Activated CD4-positive, alpha-beta T cell treated with anti-CD3 and anti-CD28 coated beads for 48 hours (primary cell): ENCODE results near the gene HPF1.
A peak's percentile ranks its signal among the peaks of the same experiment; 100 is the strongest.
"Not testable (repeated sequence)": the region's sequence is repeated elsewhere in the genome, so short reads cannot be mapped to it uniquely, and the experiment has no call there.

Experiments
- DNase-seq: peaks from one replicate; pipeline ENCODE4 v3.0.0-alpha.2; 2020

HPF1 gene

GRCh38 chr4:169757575-169758184 is at the start of gene HPF1:
TSS of gene HPF1 (minus strand) at chr4:169757944. CDS start at chr4:169757877, 67 bp downstream.
- peak; percentile 97 for DNase-seq

GRCh38 chr4:169806770-169807169 is 49.0 kb upstream of the HPF1 start:
- DNase-seq, result not testable (repeated sequence)

- DNase-seq, result no peak
These were observed 45.7 kb upstream of the HPF1 start for GRCh38 chr4:169803413-169803812.

GRCh38 chr4:169802873-169803272 is 45.1 kb upstream of the HPF1 start:
- DNase-seq, result no peak

- no peak for DNase-seq
These were observed 42.8 kb upstream of the HPF1 start for GRCh38 chr4:169800541-169800940.

GRCh38 chr4:169799260-169799659 is 41.5 kb upstream of the HPF1 start:
- no peak for DNase-seq

- DNase-seq, result no peak
These were observed 37.8 kb upstream of the HPF1 start for GRCh38 chr4:169795585-169795984.

GRCh38 chr4:169791527-169792156 is 33.9 kb upstream of the HPF1 start:
- DNase-seq, result peak; percentile 39

GRCh38 chr4:169791062-169791461 is 33.3 kb upstream of the HPF1 start:
- no peak for DNase-seq

- peak; percentile 18 for DNase-seq
These were observed 17.0 kb upstream of the HPF1 start for GRCh38 chr4:169774466-169775445.

GRCh38 chr4:169773889-169774288 is 16.1 kb upstream of the HPF1 start:
- DNase-seq, result no peak

GRCh38 chr4:169771556-169772080 is 13.9 kb upstream of the HPF1 start:
- not testable (repeated sequence) for DNase-seq

GRCh38 chr4:169770416-169770815 is 12.7 kb upstream of the HPF1 start:
- DNase-seq, result no peak

- no peak for DNase-seq
These were observed 10.6 kb upstream of the HPF1 start for GRCh38 chr4:169768385-169768784.

GRCh38 chr4:169766741-169767140 is 9.0 kb upstream of the HPF1 start:
- DNase-seq, result no peak

GRCh38 chr4:169765835-169766234 is 8.1 kb upstream of the HPF1 start:
- DNase-seq, result no peak

- DNase-seq, result no peak
These were observed 4.1 kb upstream of the HPF1 start for GRCh38 chr4:169761846-169762245.

- DNase-seq, result no peak
These were observed 738 bp upstream of the HPF1 start for GRCh38 chr4:169758401-169758962.

- no peak for DNase-seq
These were observed 671 bp downstream of the HPF1 start for GRCh38 chr4:169756971-169757574.

GRCh38 chr4:169745291-169745690 is 12.5 kb downstream of the HPF1 start:
- DNase-seq, result no peak

GRCh38 chr4:169744601-169745000 is 13.1 kb downstream of the HPF1 start:
- no peak for DNase-seq

GRCh38 chr4:169741569-169741968 is 16.2 kb downstream of the HPF1 start:
- no peak for DNase-seq

GRCh38 chr4:169738604-169739003 is 19.1 kb downstream of the HPF1 start:
- DNase-seq, result not testable (repeated sequence)
